GM19452 (cell line): Measurements from ENCODE around the gene CD82.
A peak's percentile ranks its signal among the peaks of the same experiment; 100 is the strongest.

Source experiments
- ATAC-seq: cut with Tn5 transposase; IDR thresholded peaks from one replicate; pipeline ENCODE4 v1.9.1; 2021; ENCODE audit not compliant: unreplicated experiment

The CD82 gene

GRCh38 chr11:44559207-44559939 is 6.1 kb upstream of the CD82 start:
- ATAC-seq = peak; percentile 87

- ATAC-seq = peak; percentile 2
Measured at GRCh38 chr11:44559940-44560300, 5.5 kb upstream of the CD82 start.

GRCh38 chr11:44561275-44561805 is 4.1 kb upstream of the CD82 start:
- ATAC-seq = no peak

- no peak for ATAC-seq
Measured at GRCh38 chr11:44561964-44562734, 3.3 kb upstream of the CD82 start.

- ATAC-seq = no peak
Measured at GRCh38 chr11:44562845-44563460, 2.5 kb upstream of the CD82 start.

- ATAC-seq = no peak
Measured at GRCh38 chr11:44563711-44564110, 1.8 kb upstream of the CD82 start.

- no peak for ATAC-seq
Measured at GRCh38 chr11:44564166-44564565, 1.3 kb upstream of the CD82 start.

- ATAC-seq = no peak
Measured at GRCh38 chr11:44564670-44565210, 723 bp upstream of the CD82 start.

GRCh38 chr11:44565953-44566949 is 788 bp downstream of the CD82 start:
- no peak for ATAC-seq

GRCh38 chr11:44566952-44567875 is 1.8 kb downstream of the CD82 start:
- ATAC-seq = no peak

- ATAC-seq = no peak
Measured at GRCh38 chr11:44567876-44568256, 2.4 kb downstream of the CD82 start.

- no peak for ATAC-seq
Measured at GRCh38 chr11:44568331-44568657, 2.8 kb downstream of the CD82 start.

- ATAC-seq = peak; percentile 51
Measured at GRCh38 chr11:44568658-44569473, 3.4 kb downstream of the CD82 start.

- no peak for ATAC-seq
Measured at GRCh38 chr11:44570411-44571155, 5.1 kb downstream of the CD82 start.

GRCh38 chr11:44571871-44572270 is 6.4 kb downstream of the CD82 start:
- no peak for ATAC-seq

- ATAC-seq = no peak
Measured at GRCh38 chr11:44572436-44572835, 7.0 kb downstream of the CD82 start.

- no peak for ATAC-seq
Measured at GRCh38 chr11:44572884-44573283, 7.4 kb downstream of the CD82 start.

GRCh38 chr11:44573333-44573732 is 7.9 kb downstream of the CD82 start:
- ATAC-seq = no peak
